HG03342 (cell line): Measurements from ENCODE around the gene MGRN1.

ENCODE experiments used
- ATAC-seq: cut with Tn5 transposase; IDR thresholded peaks from one replicate; pipeline ENCODE4 v1.9.1; 2021; ENCODE audit warnings: mild to moderate bottlenecking, moderate library complexity; ENCODE audit not compliant: unreplicated experiment

The MGRN1 gene

DNA sequence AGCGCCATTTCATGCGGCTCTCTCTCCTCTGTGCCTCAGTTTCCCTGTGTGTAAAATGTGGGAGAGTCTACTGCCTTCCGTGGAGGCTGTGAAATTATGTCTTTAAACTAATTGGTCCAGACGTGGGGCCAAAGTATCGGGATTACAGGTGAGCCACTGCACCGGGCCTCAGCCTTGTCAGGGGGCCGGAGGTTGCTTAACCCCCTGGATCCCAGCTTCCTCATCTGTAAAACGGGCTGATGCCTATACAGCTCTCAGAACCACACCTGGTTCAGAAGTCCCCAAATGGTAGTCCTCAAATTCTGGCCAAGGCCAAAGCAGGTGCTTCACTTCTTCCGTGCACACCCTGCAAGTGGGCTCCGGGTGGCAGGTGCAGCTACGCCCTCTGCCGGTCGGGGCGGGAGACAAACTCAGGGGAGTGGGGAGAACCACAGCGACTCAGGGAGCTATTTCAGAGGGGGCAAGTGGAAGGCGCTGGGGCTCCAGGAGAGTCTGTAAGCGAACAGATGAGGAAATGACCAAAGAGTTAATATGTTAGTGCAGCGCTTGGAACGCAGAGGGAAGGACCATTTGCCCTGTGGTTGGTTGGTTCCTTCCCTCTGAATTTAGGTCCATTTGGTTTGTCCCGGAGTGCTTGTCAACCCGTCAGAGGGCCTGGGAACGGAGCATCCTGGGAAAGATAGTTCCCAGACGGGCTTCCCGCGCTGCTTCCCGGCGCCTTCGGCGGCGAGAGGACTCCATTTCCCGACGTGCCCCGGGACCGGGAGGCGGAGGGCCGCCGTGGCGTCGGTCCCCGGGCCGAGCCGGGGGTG lies at the start of gene MGRN1:
MGRN1 (plus strand) TSS at position 812 of the 812 bp plus-strand sequence. CDS start 135 bp downstream, outside the sequence.
- ATAC-seq: peak; percentile 71

DNA sequence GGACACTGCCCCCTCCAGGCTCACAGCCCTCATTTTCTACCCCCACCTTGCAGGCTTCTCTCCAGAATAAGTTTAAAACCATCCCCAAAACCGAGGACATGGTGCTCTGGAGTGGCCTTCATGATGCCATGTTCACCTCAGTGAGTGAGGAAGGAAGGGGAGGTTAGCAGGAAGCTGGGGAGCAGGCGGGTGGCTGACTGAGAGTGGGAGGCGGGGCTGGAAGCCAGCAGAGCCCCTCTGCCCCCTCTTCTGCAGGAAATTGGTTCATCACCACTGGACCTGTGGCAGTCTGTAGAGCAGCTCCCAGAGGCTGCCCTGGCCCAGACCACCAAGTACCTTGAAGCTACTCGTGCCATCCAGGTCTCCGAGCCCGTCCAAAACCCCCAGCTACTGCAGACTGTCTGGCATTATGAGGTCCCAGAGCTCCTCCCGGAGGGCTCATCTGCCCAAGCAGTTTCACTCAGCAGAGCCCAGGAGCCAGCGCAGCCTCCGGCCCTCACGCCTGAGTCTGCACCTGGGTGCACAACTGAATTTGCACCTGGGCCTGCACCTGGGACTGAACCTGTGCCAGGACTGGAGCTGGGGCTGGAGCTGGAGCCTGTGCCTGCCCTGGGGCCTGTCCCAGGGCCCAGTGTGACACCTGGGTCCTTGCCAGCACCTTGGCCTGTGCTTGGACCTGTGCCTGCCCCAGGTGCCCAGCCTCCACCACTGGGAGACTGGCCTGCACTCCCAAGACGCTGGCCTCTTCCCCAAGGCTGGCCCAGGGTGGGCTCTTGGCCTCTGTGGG lies 49.5 kb upstream of the MGRN1 start:
- no peak for ATAC-seq

DNA sequence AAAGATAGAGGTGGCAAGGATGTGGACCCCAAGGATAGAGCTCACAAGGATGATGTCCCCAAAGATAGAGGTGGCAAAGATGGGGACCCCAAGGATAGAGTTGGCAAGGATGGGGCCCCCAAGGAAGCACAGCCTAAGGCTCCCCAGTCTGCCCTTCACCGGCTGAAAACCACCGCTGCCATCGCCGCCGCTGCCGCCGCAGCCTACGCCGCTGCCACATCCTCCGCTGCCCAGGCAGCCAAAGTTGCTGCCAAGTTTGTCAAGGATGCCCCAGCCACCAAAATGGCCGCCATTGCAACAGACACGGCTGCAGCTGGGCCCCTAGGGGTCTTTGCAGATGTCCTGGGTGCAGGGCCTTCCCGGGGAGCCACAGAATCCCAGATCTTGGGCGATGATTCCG lies 48.6 kb upstream of the MGRN1 start:
- no peak for ATAC-seq

DNA sequence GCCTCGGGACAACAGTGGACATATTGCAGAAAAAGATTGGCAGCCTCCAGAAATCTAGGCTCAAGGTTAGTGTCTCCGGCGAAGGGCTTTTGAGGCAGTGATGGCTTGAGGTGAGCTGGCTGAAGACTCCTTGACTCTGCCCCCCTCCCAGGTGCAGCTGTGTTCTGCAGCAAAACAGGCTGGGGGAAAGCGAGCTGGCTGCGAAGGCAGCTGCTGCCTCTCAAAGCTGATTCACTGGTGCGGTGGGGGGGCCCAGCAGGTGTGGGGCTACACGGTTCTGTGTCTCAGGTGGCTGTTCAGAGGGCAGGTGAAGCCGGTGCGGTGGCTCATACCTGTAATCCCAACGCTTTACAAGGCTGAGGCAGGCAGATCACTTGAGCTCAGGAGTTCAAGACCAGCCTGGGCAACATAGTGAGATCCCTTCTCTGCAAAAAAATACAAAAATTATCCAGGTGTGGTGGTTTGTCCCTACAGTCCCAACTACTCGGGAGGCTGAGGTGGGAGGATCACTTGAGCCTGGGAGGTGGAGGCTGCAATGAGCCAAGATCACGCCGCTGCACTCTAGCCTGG lies 45.6 kb upstream of the MGRN1 start:
- ATAC-seq: no peak

DNA sequence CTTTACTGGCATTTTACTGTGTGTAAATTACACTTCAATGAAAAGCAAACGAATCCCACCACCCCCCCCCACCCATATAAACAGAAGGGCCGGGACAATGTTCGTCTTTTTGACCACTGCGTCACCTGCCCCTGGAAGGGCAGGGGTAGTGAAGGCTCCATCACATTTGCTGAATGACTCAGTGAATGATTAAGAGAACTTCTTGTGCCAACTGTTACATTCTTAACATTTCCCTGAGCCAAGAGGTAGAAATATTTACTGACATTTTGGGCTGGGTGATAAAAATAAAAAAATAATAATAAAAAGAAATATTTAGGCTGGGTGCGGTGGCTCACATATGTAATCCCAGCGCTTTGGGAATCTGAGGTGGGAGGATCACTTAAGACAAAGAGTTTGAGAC lies 44.4 kb upstream of the MGRN1 start:
- no peak for ATAC-seq

DNA sequence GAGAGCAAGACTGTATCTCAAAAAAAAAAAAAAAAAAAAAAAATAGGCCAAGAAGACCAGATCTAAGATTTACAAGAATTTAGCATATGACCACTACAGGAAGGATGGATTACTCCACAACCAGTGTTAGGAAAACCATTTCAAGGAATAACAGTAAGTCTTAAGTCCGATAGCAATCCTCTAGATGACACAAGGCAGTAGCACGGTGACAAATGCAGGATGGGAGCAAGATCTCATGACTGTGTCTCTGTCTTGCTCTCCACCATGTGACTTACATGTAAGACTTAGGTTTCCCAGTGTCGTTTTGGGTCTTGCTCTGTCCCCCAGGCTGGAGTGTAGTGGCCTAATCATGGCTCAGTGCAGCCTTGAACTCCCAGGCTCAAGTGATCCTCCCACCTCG lies 40.7 kb upstream of the MGRN1 start:
- ATAC-seq: no peak

DNA sequence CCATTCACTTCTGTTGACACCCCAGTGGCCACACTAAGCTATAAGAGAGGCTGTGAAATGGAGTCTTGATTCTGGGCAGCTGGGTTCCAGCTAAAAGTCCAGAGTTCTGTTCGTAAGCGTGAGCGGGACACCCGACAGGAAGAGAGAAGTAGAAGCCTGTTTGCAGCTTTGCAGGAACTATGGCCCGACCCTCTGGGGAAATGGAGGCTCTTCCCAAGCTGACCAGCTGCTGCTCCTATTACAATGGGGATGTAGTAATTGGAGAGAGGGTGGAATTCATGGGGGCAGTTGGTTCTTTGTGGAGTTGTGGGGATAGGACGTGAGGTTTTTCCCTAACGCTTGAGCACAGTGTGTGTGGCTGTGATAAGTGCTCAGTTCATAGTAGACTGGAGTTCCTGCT lies 38.3 kb upstream of the MGRN1 start:
- ATAC-seq: no peak

DNA sequence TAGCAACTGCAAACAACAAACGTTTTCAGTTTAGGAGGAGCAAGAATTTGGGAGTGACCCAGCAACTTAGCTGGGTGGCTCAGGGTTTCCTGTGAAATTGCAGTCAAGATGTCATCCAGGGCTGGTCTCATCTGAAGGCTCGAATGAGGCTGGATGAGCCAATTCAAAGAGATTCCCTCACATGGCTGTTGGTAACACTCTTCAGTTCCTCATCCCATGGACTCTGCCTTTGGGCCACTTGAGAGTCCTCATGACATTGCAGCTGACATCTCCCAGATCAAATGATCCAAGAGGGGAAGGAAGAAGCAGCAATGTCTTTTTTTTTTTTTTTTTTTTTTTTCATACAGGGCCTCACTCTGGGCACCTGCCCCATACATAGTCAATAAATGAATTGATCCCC lies 36.2 kb upstream of the MGRN1 start:
- no peak for ATAC-seq

DNA sequence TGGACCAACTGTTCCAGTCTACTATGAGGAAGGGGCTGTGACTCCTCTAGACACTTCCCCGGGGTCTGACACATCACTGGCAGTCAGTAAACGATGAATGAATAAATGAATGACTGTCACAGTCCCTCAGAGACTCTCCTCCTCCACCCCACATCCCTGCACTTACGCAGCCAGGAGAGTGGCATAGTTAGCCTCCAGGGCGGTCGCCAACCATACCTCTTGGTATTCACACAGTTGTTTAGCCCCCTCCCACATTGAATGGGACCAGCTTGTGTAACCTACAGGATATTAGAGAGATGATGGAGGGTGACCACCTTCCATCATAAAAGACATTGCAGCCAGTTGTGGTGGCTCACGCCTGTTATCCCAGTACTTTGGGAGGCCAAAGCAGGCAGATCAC lies 35.7 kb upstream of the MGRN1 start:
- ATAC-seq: no peak

DNA sequence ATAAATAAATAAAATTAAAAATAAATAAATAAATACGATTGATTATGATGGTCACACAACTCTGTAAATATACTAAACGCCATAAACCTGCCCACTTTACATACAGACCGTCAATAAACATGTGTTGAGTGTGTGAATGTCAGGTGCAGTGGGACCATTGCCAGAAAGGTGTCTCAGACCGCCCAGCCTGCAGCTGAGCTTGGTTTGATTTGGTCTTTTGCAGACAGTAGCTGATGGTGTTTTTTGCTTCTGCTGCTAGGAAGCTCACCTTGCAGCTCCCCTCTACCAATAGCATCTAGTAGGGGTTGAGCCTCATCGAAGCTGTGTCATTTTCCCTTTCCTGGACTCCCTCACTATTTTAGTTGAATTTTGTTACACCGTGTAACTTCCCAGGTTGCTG lies 33.4 kb upstream of the MGRN1 start:
- no peak for ATAC-seq

DNA sequence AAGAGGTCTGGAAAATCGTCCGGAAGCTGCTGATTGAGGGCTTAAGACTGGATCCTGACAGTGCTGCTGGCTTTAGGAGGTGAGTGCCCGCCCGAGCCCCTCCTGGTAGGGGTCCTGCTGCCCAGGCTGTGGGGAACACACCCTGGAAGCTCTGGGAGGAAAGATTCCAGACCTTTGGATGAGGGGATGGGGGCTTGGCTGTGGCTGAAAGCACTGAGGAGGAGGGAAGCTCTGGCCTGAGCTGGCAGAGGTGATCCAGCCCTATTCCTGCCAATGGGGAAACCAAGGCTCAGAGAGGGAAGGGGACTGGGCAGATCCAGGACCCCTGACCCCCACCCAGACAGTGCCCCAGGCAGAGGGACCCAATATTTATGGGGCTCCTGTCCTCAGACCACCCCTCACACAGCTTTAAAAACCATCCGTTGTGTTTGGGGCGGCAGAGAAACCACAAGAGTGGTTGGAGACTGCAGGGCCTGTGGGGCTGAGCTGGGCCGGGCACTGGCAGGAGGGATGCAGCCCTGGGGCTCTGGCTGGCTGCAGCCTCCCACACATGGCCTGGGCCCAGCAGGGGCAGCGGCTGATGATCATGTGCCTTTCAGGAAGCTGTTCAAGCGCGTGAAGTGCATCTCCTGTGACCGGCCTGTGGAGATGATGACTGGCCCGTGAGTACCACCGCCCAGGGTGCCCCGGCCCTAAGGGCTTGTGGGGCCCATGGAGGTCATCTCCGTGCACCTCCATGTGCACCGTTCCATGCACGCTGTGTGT lies 32.7 kb upstream of the MGRN1 start:
- ATAC-seq: no peak

DNA sequence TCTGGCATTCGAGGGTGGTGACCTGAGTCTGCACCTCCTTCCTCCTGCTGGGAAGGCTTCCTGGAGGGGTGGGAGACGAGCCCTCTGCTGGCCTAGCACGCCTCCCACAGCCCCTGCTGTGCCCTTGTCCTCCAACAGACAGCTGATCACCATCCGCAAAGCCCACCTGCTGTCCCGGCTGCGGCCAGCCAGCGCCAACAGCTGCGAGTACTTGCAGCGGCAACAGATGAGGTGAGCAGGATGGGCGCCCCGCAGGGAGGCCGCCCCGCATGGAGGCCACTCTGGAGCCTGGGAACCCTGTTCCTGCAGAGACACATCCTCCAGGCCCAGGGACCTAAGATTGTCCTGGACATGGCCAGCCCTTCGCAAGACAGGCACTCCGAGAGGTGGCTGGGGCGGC lies 31.5 kb upstream of the MGRN1 start:
- no peak for ATAC-seq

DNA sequence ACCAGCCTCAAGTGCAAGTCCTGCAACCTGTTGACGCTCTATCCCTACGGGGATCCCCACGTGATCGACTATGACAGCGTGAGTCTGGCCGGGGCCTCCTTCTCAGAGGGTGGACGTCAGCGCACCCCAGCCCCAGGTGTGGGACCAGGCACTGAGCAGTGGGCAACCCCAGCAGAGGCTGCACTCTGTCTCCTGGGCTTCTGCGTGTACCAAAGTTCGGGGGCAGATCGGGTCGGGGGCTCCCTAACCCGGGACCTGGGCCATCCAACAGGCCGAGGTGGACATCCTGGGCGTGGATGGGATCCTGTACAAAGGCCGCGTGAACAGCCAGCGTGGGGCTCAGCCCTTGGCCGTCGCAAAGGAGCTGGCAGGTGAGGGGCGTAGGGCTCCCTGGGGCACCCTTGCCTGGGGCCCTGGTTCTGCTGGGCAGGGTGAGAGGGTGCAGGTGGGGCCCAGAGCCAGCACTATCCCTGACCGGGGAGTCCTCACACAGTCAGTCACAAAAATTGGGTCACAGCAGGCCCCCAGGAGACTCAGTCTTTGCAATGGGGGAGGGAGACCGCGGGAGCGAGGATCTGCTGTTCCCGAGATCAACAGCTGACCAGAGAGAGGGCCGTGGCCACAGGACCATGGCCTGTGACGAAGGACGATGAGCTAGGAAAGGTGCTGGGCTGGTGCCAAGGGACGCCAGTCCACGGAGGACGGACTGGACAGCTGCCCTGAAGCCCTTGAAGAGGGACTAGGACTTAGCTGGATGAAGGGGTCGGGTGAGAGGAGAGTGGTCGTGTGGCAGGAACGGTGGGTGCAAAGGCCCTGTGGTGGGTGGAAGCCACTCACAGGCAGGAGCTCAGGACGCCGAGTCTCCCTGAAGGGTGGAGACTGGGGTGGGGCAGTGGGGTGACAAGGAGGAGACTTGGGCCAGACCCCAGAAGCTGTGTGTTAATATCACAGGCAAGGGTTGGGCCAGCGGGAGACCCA lies 29.9 kb upstream of the MGRN1 start:
- ATAC-seq: no peak

DNA sequence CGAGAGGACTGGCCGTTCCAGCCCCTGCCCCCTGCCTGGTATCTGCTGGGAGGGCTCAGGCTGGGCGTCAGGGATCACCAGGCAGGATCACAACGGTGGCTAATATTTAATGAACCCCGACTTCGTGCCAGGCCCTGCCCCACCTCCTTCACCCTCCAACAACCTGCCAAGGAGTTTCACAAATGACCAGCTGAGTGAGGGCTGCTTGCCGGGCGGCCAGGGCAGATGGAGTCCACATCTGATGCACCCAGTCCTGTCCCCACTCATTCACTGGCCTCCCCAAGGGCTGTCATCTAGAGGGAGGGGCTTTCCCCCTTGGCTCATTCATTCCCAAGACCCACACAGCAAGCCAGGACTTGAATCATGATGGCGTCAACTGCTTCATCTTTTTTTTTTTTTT lies 27.5 kb upstream of the MGRN1 start:
- ATAC-seq: no peak

DNA sequence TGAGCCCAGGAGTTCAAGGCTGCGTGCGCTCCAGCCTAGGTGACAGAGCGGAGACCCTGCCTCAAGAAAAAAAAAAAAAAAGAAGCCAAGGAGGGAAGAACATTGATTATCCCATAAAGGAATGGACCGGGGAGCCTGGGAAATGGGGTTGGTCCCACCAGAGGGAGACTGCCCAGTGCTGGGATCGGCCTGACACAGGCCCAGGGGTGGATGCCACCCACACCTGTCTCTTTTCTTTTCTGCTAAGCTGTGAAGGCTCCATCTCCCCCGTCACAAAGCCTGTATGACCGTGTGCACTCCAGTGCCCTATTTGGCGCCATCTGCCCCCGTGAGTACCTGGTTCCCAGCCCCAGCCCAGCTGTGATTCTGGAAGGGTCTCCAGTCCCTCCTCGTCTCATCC lies 25.6 kb upstream of the MGRN1 start:
- ATAC-seq: no peak

DNA sequence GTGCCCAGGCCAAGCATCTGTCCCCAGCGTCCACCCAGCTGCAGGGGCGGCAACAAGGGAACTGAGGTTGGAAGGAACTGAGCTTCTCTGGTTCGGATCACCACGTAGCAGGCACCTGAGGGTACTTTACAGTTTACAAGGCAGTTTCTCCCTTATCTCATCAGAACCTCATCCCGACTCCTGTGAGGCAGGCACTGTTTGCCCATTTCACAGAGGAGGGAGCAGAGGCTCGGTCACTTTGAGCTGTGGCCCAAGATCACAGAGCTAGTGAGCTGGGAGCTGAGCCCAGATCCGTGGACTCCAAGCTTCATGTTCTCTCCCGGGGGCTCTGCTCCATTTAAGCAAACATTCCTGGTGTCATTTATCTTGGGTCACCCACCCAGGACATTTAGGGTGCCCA lies 25.1 kb upstream of the MGRN1 start:
- ATAC-seq: no peak

DNA sequence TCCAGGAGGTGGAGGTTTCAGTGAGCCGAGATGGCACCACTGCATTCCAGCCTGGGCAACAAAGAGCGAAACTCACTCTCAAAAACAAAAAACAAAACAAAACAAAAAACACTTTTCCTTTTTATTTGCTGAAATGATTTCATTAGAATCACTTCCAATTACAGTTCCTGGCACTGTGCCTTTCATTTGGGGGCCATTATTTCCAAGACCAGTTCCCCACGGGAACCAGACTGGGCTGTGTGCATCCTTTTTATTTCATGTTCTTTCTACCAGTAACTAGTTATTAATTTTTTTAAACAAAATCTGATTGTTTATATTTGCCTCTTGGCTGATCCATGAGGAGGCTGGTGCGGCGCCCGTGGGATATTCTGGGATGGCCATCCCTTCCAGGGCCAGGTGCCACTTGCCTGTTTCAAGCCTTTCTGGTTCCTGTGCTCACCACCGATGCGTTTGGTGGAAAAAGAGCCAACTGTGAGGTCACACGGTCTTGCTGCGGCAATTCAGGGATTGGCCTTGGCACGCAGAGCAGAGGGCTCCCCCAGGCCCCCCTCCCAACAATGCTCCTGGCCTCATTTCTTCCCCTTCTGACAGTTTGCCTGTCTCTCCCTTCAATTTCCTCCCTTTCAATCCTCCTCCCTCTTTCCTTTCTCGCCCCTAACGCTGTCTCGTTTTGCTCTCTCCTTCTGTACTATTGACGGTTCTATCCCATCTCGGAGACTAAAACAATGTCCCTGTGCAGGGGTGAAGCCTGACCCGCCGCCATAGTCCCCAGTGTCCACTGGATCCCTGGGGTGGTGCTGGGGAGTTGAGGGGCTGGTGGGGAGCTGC lies 23.4 kb upstream of the MGRN1 start:
- no peak for ATAC-seq

DNA sequence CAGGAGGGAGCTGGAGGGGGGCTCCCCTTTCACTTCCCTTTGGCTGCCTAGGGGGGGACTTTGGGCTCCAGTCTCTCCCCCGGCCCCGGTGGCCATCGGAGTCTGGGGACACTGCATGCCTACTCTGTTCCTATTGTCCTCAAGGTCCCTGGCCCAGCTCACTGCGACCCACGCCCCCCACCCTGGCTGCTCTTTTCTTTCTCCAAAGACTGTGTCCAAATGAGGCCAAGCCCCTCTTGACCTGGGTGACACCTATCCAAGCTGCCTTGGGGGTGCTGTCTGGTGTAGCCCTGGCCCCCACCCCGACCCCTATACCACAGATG lies 22.8 kb upstream of the MGRN1 start:
- ATAC-seq: no peak

DNA sequence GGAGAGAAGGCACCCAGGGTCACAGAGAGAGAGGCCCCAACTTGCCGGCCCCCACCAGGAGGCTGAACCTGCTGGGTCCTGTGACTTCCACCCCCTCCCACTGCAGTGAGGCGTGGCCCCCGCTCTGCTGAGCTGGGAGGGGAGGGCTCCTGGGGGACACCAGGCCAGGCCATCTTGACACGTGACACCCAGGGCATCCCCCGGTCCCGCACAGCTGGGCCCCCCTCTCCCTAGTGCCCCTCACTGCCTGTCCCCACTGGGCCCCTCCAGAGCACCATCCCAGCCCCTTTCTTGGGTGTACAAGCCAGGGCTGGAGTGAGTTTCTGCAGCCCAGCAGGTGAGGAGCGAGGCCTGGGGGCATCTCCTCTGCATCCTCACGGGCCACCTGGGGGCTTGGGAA lies 22.3 kb upstream of the MGRN1 start:
- no peak for ATAC-seq
